ENCODE results near the gene PKD2.

PKD2 gene

DNA sequence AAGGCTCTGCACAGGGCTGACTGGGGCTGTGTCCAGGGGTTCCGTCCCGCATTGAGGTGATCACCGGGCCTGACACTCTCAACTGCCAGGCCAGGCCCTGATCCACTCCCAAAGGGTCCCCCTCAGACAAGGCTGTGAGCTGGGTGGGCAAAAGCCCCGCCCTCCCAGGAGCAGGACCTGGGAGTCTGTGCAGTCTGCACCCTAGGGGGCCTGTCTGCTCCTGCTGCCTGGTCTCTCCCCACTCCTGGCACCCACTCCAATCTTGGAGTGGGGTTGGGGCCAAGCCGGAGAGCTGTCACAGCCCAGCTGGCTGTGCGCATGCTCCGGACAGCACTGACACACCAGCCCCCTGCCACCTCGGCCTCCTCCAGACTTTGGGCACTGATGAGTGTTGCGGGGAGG, 41.3 kb upstream of the PKD2 start:
- Histone ChIP-seq H3K79me2 (ENCODE audit: low read length) (no peaks in the 10 kb centered on the region), H3K9me3 (ENCODE audit: insufficient read depth, low read length) (no peaks in the 10 kb centered on the region), H3K27ac (ENCODE audit: low read length) (no peak overlapping the region), H3K9ac (ENCODE audit: low read length) (no peak overlapping the region), H2AFZ (ENCODE audit: low read depth, low read length) (no peak overlapping the region), H3K4me2 (ENCODE audit: low read length) (no peak overlapping the region), H4K20me1 (ENCODE audit: insufficient read depth, low read length) (no peaks in the 10 kb centered on the region), H3K27me3 (ENCODE audit: low read depth, low read length) (peaks cover 18% of the 10 kb centered on the region), H3K36me3 (replicated peaks; ENCODE audit: low read depth, low read length) (no peaks in the 10 kb centered on the region), H3K4me1 (ENCODE audit: low read length) (no peaks in the 10 kb centered on the region), H3K4me3 (ENCODE audit: low read length) (no peak overlapping the region)
- TF ChIP-seq, protein P1, sequence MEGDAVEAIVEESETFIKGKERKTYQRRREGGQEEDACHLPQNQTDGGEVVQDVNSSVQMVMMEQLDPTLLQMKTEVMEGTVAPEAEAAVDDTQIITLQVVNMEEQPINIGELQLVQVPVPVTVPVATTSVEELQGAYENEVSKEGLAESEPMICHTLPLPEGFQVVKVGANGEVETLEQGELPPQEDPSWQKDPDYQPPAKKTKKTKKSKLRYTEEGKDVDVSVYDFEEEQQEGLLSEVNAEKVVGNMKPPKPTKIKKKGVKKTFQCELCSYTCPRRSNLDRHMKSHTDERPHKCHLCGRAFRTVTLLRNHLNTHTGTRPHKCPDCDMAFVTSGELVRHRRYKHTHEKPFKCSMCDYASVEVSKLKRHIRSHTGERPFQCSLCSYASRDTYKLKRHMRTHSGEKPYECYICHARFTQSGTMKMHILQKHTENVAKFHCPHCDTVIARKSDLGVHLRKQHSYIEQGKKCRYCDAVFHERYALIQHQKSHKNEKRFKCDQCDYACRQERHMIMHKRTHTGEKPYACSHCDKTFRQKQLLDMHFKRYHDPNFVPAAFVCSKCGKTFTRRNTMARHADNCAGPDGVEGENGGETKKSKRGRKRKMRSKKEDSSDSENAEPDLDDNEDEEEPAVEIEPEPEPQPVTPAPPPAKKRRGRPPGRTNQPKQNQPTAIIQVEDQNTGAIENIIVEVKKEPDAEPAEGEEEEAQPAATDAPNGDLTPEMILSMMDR (IDR thresholded peaks at IDR 0.05; ENCODE audit: low read depth, low read length), result no peak
- TF ChIP-seq EZH2phosphoT487 (IDR thresholded peaks at IDR 0.05; ENCODE audit: low read depth), result no peak

DNA sequence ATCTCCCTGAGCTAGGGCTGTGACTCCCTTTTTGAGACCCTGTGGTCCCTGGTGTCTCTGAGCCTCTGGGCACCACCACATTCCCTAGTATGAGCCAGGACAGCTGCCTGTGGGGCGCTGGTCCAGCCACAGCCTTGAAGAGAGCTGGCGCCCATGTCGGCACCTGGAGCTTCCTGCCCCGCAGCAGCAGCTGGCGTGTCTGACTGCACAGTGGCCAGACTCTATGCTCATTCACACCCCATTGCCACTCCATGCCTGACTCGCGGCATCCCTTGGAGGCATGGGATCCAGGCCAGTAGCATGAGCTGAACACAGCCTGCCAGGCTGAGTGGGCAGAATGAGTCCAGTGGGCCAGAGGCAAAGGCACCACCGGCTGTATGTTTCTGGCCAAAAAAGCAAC, 40.2 kb upstream of the PKD2 start:
- no peak overlapping the region for H3K9ac ChIP-seq (ENCODE audit: low read length)
- H3K4me1 ChIP-seq (ENCODE audit: low read length), result no peaks in the 10 kb centered on the region
- H2AFZ ChIP-seq (ENCODE audit: low read depth, low read length), result no peak overlapping the region
- TF ChIP-seq, protein P1 (IDR thresholded peaks at IDR 0.05; ENCODE audit: low read depth, low read length), result no peak
- no peak for TF ChIP-seq EZH2phosphoT487 (IDR thresholded peaks at IDR 0.05; ENCODE audit: low read depth)
- H4K20me1 ChIP-seq (ENCODE audit: insufficient read depth, low read length), result no peaks in the 10 kb centered on the region
- H3K36me3 ChIP-seq (replicated peaks; ENCODE audit: low read depth, low read length), result no peaks in the 10 kb centered on the region
- no peak overlapping the region for H3K4me3 ChIP-seq (ENCODE audit: low read length)
- no peak overlapping the region for H3K27ac ChIP-seq (ENCODE audit: low read length)
- no peak overlapping the region for H3K4me2 ChIP-seq (ENCODE audit: low read length)
- H3K9me3 ChIP-seq (ENCODE audit: insufficient read depth, low read length), result no peaks in the 10 kb centered on the region
- peaks cover 26% of the 10 kb centered on the region for H3K27me3 ChIP-seq (ENCODE audit: low read depth, low read length)
- no peaks in the 10 kb centered on the region for H3K79me2 ChIP-seq (ENCODE audit: low read length)

DNA sequence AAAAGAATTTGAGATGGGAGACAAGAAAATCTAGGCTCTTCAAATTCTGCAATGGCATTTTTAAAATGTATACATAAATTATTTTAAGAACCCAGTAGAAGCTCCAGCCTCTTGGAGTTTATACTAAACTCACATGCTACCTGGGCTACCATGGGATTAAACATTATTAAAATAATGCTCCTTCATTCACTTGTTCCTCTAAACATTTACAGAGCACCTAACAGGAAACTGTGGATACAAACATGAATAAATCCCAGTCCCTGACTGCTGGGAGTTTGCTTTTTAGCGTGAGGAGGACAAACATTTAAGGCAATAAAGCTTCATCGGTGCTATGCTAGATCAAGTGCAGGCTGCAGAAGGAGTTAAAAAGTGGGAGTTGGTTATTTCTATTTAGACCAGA, 37.3 kb upstream of the PKD2 start:
- Histone ChIP-seq H3K4me3 (ENCODE audit: low read length) (no peak overlapping the region), H3K36me3 (replicated peaks; ENCODE audit: low read depth, low read length) (no peaks in the 10 kb centered on the region), H3K27me3 (ENCODE audit: low read depth, low read length) (peaks cover 36% of the 10 kb centered on the region), H3K9me3 (ENCODE audit: insufficient read depth, low read length) (no peaks in the 10 kb centered on the region), H3K9ac (ENCODE audit: low read length) (no peak overlapping the region), H3K79me2 (ENCODE audit: low read length) (no peaks in the 10 kb centered on the region), H3K4me2 (ENCODE audit: low read length) (no peak overlapping the region), H2AFZ (ENCODE audit: low read depth, low read length) (no peak overlapping the region), H3K4me1 (ENCODE audit: low read length) (peaks cover 13% of the 10 kb centered on the region), H4K20me1 (ENCODE audit: insufficient read depth, low read length) (no peaks in the 10 kb centered on the region), H3K27ac (ENCODE audit: low read length) (no peak overlapping the region)
- TF ChIP-seq, protein P1 (IDR thresholded peaks at IDR 0.05; ENCODE audit: low read depth, low read length), result no peak
- no peak for TF ChIP-seq EZH2phosphoT487 (IDR thresholded peaks at IDR 0.05; ENCODE audit: low read depth)

DNA sequence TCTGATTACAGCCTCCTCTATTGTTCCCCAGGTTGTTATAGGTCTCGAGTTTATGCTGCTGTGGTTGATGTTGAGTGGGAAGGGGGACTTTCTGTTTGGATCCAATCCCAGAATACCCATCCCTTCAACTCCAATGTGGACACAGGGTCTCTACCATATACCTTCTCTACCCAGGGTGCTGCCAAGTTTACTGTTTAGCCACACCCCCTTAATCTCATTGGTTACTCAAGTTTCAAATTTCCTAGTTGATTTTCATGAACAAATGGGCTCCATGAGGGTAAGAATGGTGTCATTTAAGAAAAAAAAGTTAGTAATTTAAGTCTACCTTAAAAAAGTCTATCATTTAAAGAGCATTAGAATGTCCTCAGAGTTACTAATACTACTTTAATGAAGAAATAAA, 35.6 kb upstream of the PKD2 start:
- no peak for TF ChIP-seq EZH2phosphoT487 (IDR thresholded peaks at IDR 0.05; ENCODE audit: low read depth)
- TF ChIP-seq, protein P1 (IDR thresholded peaks at IDR 0.05; ENCODE audit: low read depth, low read length), result no peak
- no peaks in the 10 kb centered on the region for H3K79me2 ChIP-seq (ENCODE audit: low read length)
- no peak overlapping the region for H3K4me3 ChIP-seq (ENCODE audit: low read length)

More for the DNA sequence above, 35.6 kb upstream of the PKD2 start:
- Histone ChIP-seq H3K4me1 (ENCODE audit: low read length) (peaks cover 19% of the 10 kb centered on the region), H2AFZ (ENCODE audit: low read depth, low read length) (no peak overlapping the region), H4K20me1 (ENCODE audit: insufficient read depth, low read length) (no peaks in the 10 kb centered on the region), H3K36me3 (replicated peaks; ENCODE audit: low read depth, low read length) (no peaks in the 10 kb centered on the region), H3K9ac (ENCODE audit: low read length) (no peak overlapping the region), H3K9me3 (ENCODE audit: insufficient read depth, low read length) (no peaks in the 10 kb centered on the region), H3K27me3 (ENCODE audit: low read depth, low read length) (peaks cover 43% of the 10 kb centered on the region), H3K4me2 (ENCODE audit: low read length) (no peak overlapping the region), H3K27ac (ENCODE audit: low read length) (no peak overlapping the region)

All from OCI-LY3 (cell line).